Hair follicular keratinocyte (primary cell): ENCODE measurements around the gene CDC23. TPM values are rescaled to one million over a fixed set of nuclear protein-coding genes. Genes with fewer than 3 reads are reported as not detected.

ENCODE experiments used
- total RNA-seq: library from RNA; depleted of rRNA; stranded (reverse); fragments of >200 nt; gene quantifications from 2 replicates; pipeline ENCODE4 v1.2.3, GENCODE V29; 2015

The CDC23 gene, protein sequence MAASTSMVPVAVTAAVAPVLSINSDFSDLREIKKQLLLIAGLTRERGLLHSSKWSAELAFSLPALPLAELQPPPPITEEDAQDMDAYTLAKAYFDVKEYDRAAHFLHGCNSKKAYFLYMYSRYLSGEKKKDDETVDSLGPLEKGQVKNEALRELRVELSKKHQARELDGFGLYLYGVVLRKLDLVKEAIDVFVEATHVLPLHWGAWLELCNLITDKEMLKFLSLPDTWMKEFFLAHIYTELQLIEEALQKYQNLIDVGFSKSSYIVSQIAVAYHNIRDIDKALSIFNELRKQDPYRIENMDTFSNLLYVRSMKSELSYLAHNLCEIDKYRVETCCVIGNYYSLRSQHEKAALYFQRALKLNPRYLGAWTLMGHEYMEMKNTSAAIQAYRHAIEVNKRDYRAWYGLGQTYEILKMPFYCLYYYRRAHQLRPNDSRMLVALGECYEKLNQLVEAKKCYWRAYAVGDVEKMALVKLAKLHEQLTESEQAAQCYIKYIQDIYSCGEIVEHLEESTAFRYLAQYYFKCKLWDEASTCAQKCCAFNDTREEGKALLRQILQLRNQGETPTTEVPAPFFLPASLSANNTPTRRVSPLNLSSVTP
- 18.4 and 22.3 TPM in 2 replicates for total RNA-seq

DNA sequence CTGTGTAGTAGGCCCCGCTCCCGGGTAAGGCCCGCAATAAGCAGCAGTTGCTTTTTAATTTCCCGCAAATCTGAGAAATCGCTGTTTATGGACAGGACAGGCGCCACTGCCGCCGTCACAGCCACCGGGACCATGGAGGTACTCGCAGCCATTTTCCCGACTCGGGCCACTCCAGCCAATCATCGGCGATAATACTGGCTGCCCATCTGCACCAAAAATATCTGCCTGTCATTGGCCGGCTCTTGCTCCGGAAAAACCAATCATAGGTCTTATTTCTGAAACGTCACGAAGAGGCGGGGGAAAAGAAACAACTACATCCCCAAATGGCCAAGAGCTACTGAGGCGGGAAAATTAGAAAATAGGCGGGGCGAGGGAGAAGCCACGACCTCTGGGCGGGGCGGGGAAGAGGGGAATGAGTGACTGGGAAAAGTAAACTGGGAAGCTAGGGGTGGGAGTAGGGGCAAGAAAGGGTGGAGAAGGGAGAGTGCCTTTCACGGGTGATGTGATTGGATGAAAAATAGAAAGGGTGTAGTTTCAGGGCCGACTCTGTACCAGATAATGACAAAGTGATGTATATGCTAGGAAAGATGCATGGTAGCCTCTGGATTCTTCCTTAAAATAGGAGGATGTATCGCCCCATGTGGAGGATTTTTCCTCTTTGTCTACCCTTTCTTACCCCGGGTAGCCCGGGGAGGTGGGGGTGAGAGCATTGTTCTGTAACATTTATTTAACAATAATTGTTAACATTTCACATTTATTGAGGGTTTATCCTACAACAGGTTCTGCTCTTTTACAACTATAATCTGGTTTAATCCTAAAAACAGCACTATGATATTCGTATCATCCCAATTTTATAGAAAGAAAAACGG, at the start of gene CDC23:
Gene CDC23, minus strand, starts transcription at position 163 of the 869 bp plus-strand sequence. Its CDS starts 11 bp downstream, at position 152.

DNA sequence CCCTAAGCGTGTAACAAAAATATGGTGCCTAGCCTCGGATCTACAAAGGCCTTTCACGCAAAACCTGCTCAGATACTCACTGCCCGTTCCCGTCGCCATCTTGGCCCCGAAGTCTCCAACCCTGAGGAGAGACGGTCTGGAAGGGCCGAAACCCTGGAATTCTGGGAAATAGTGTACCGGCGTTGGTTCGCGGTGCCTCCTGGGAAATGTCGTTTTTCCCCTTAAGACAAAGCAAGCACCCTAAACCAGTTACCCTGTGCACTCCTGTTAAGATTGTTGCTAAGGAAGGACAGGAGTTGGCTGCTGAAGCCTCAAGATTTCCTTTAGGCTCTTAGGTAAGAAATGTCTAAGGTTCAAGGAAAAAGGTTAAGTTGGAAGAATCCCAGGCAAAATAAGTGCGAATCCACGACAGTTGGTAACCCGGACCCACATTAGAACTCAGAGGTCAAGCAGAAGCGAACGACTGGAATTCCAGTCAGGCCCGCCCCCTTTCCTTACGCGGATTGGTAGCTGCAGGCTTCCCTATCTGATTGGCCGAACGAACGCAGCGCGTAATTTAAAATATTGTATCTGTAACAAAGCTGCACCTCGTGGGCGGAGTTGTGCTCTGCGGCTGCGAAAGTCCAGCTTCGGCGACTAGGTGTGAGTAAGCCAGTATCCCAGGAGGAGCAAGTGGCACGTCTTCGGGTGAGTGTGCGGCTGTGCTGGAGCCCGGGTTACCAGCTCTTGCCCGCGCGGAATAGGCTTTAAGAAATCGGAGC, 34.4 kb downstream of the CDC23 start, which contains the start of the genes BRD8 and KIF20A:
Gene BRD8, minus strand, starts transcription at position 115 of the 761 bp plus-strand sequence. Its CDS starts 16 bp downstream, at position 99.
Gene KIF20A, plus strand, starts transcription at position 597 of the 761 bp plus-strand sequence. CDS start 569 bp downstream, outside the sequence.

DNA sequence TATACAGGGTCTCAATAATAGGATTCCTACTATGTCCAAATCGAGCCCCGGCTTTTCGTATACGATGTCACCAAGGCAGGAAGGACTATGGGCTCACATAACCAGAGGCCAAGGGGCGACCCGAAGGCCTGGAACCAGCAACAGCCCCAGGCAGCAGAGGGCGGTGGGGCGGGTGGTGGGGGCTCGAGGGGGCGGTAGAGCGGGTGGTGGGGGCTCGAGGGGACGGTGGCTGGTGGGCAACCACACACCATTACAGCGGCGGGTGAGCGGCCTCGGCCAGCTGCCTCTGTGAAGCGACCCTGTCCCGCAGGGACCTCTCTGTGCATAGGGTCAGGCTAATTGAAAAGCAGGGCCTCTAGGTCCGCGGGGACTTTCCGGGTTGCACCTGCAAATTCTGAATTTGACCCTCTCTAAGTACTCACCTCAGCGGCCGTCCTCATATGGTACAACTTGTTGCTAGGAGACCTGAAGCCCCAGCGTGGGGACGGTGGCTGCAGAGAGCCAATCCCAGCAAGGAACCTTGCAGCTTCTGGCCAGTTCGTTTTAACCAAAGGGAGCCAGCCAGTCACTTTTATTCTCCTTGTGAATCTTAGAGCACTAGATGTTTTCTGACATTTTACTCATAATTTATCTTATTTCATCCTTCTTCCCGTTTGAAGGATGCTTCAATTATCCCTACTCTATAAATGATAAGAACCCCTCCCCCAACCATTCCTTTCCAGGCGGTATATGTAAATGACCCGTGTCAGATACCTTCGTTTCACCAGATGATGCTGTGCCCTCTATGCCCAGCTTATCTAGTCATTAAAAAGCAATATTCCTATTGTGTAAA, 74.0 kb downstream of the CDC23 start, which contains the start of gene NME5:
Gene NME5, minus strand, starts transcription at position 480 of the 832 bp plus-strand sequence. CDS start 648 bp downstream, outside the sequence.

Other genes starting within 250 kb of the CDC23 start
- 3.1 and 4.9 TPM in 2 replicates for gene FAM13B, start 180.2 kb downstream of the CDC23 start, total RNA-seq
- not detected in 2 replicates for gene WNT8A, start 129.3 kb downstream of the CDC23 start, total RNA-seq
- gene NME5, start 73.9 kb downstream of the CDC23 start, total RNA-seq = not detected in 2 replicates
- 10.9 and 19.0 TPM in 2 replicates for gene BRD8, start 34.7 kb downstream of the CDC23 start, total RNA-seq
- gene KIF20A, start 34.2 kb downstream of the CDC23 start, total RNA-seq = 13.8 and 45.5 TPM in 2 replicates
- not detected in 2 replicates for gene GFRA3, start 61.3 kb upstream of the CDC23 start, total RNA-seq
- 5.2 and 11.9 TPM in 2 replicates for gene CDC25C, start 118.5 kb upstream of the CDC23 start, total RNA-seq
- 20.1 and 23.5 TPM in 2 replicates for gene FAM53C, start 124.9 kb upstream of the CDC23 start, total RNA-seq
- gene KDM3B, start 139.4 kb upstream of the CDC23 start, total RNA-seq = 25.9 and 26.1 TPM in 2 replicates
- gene REEP2, start 225.7 kb upstream of the CDC23 start, total RNA-seq = 2.0 and 4.5 TPM in 2 replicates